ENCODE data around the gene CRY2. TPM values are rescaled to one million over a fixed set of nuclear protein-coding genes. Genes with fewer than 3 reads are reported as not detected.

Gene CRY2
- total RNA-seq, 1 donor, result 19.6 TPM

DNA sequence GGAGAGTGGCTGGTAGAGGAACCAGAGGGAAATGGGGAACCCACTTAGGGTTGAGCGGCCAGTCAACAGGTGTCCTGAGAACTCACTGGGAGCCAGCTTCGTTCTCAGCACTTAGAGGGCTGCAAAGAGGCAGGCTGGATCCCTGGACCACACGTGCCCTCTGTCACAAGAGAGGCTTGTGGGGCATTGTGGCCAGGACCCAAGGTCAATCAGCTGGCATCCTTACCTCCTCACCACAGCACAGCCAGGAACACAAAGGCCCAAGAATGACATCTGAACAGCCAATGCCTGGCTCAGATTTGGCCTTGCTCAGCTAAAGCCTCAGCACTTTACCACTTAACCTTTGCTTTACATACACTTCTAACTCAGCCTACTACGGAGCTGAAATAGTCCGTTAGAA, 45.6 kb downstream of the CRY2 start:
- DNase-seq (ENCODE audit: low read depth), result no peak

GRCh38 chr11:45894555-45895247, 47.4 kb downstream of the CRY2 start:
- TF ChIP-seq, protein P1, sequence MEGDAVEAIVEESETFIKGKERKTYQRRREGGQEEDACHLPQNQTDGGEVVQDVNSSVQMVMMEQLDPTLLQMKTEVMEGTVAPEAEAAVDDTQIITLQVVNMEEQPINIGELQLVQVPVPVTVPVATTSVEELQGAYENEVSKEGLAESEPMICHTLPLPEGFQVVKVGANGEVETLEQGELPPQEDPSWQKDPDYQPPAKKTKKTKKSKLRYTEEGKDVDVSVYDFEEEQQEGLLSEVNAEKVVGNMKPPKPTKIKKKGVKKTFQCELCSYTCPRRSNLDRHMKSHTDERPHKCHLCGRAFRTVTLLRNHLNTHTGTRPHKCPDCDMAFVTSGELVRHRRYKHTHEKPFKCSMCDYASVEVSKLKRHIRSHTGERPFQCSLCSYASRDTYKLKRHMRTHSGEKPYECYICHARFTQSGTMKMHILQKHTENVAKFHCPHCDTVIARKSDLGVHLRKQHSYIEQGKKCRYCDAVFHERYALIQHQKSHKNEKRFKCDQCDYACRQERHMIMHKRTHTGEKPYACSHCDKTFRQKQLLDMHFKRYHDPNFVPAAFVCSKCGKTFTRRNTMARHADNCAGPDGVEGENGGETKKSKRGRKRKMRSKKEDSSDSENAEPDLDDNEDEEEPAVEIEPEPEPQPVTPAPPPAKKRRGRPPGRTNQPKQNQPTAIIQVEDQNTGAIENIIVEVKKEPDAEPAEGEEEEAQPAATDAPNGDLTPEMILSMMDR (IDR thresholded peaks at IDR 0.05; ENCODE audit: insufficient read depth, low read length), result no peak
- no peak overlapping the region for H3K4me3 ChIP-seq (ENCODE audit: low read depth, low read length)
- no peak for DNase-seq (ENCODE audit: low read depth)

More for the DNA sequence above, 45.6 kb downstream of the CRY2 start:
- no peak overlapping the region for H3K4me3 ChIP-seq (ENCODE audit: low read depth, low read length)
- TF ChIP-seq, protein P1 (IDR thresholded peaks at IDR 0.05; ENCODE audit: insufficient read depth, low read length), result no peak

- H3K4me3 ChIP-seq (ENCODE audit: low read depth, low read length), result no peak overlapping the region
- TF ChIP-seq, protein P1 (IDR thresholded peaks at IDR 0.05; ENCODE audit: insufficient read depth, low read length), result no peak
- no peak for DNase-seq (ENCODE audit: low read depth)
These were observed 48.4 kb downstream of the CRY2 start for GRCh38 chr11:45895553-45896259.

GRCh38 chr11:45896422-45896984, 49.2 kb downstream of the CRY2 start:
- DNase-seq (ENCODE audit: low read depth), result no peak
- no peak overlapping the region for H3K4me3 ChIP-seq (ENCODE audit: low read depth, low read length)
- TF ChIP-seq, protein P1 (IDR thresholded peaks at IDR 0.05; ENCODE audit: insufficient read depth, low read length), result no peak

DNA sequence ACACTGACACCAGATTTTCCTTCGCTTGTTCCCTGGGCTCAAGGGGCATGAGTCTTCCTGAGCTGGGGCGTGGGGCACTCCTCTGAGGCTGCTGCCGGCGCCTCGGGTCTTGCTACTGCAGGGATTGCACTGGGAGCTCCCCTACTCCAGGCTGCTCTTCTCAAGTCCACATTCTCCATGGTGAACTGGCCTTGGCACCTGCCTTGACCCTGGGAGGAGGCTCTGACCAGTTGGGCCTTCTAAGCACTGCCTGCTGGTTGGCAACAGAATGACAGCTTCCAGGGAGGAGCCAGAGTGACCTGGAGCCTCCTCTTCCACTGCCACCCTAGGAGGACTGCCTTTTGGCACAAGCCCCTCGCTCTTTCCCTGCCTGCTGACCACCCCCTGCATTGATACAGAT, 50.3 kb downstream of the CRY2 start:
- TF ChIP-seq, protein P1 (IDR thresholded peaks at IDR 0.05; ENCODE audit: insufficient read depth, low read length), result no peak
- DNase-seq (ENCODE audit: low read depth), result no peak
- H3K4me3 ChIP-seq (ENCODE audit: low read depth, low read length), result no peak overlapping the region

- TF ChIP-seq, protein P1 (IDR thresholded peaks at IDR 0.05; ENCODE audit: insufficient read depth, low read length), result no peak
- peak overlapping the region; percentile 71 for H3K4me3 ChIP-seq (ENCODE audit: low read depth, low read length)
- no peak for DNase-seq (ENCODE audit: low read depth)
These were observed 51.8 kb downstream of the CRY2 start for GRCh38 chr11:45899086-45899447.

Data from fibroblast of the aortic adventitia (primary cell).